HEK293 (cell line): ENCODE results near the gene ARHGAP21.

Experiments used
- CTCF ChIA-PET: fragments of 350-600 bp; formaldehyde crosslinking; extraction: SDS; loops from one replicate; lab custom pipeline; 2021; ENCODE audit warnings: antibody characterized with exemption; lab: Yijun Ruan, JAX
- POLR2A ChIA-PET: fragments of 300-600 bp; formaldehyde crosslinking; extraction: SDS; loops from one replicate; lab custom pipeline; 2020; ENCODE audit warnings: antibody characterized with exemption, inconsistent platforms; lab: Yijun Ruan, JAX
- H3K27ac ChIP-seq: fragments of 200-500 bp; sonication (Bioruptor generic); 2 replicates; pipeline ENCODE4 v1.5.1; 2014; ENCODE audit warnings: low read depth, low read length, control low read depth, inconsistent platforms; ENCODE audit errors: extremely low read depth
- H3K36me3 ChIP-seq, 2 experiments: fragments of 200-500 bp in 1 of 2; sonication (Bioruptor generic) in 1 of 2; 1 replicate in 1 of 2; 2 replicates in 1 of 2; pipeline ENCODE4 v1.5.1; 2014 to 2017; ENCODE audit warnings: inconsistent platforms in 2 of 2, low read length in 2 of 2; ENCODE audit not compliant: control insufficient read depth in 2 of 2, insufficient read depth in 1 of 2
- H3K4me1 ChIP-seq: fragments of 200-500 bp; sonication (Bioruptor generic); 2 replicates; pipeline ENCODE4 v1.5.1; 2014; ENCODE audit warnings: mild to moderate bottlenecking, low read length, inconsistent platforms; ENCODE audit not compliant: control insufficient read depth, insufficient read depth
- H3K4me3 ChIP-seq: 2 replicates; pipeline ENCODE4 v1.5.1; 2011; ENCODE audit warnings: low read depth, mild to moderate bottlenecking, control low read depth, low read length, moderate library complexity
- H3K9me3 ChIP-seq: fragments of 200-500 bp; sonication (Bioruptor generic); 2 replicates; pipeline ENCODE4 v1.5.1; 2014; ENCODE audit warnings: low read depth, low read length, inconsistent platforms; ENCODE audit not compliant: control insufficient read depth, insufficient read depth
- HOXA7 ChIP-seq: sonication (generic); formaldehyde crosslinking; IDR thresholded peaks from 2 replicates; pipeline ENCODE4 v1.8.1; 2022; ENCODE audit warnings: missing genetic modification reagents, borderline replicate concordance
- HOXD13 ChIP-seq: sonication (generic); formaldehyde crosslinking; IDR thresholded peaks from 2 replicates; pipeline ENCODE4 v1.8.0; 2022; ENCODE audit warnings: missing genetic modification reagents, borderline replicate concordance
- KLF16 ChIP-seq: fragments of 450-650 bp; formaldehyde crosslinking; IDR thresholded peaks from 2 replicates; pipeline ENCODE4 v1.5.1; 2017; ENCODE audit warnings: missing biosample characterization, missing genetic modification characterization
- MYNN ChIP-seq: fragments of 450-650 bp; formaldehyde crosslinking; IDR thresholded peaks from 2 replicates; pipeline ENCODE4 v1.5.1; 2016; ENCODE audit warnings: missing biosample characterization, missing genetic modification characterization, borderline replicate concordance
- PRDM10 ChIP-seq: fragments of 450-650 bp; formaldehyde crosslinking; IDR thresholded peaks from 2 replicates; pipeline ENCODE4 v1.5.1; 2016; ENCODE audit warnings: missing biosample characterization, missing genetic modification characterization
- PRDM6 ChIP-seq: fragments of 450-650 bp; formaldehyde crosslinking; IDR thresholded peaks from 2 replicates; pipeline ENCODE4 v1.5.1; 2017; ENCODE audit warnings: missing biosample characterization, missing genetic modification characterization
- ZBTB17 ChIP-seq: fragments of 450-650 bp; formaldehyde crosslinking; IDR thresholded peaks from 2 replicates; pipeline ENCODE4 v1.5.1; 2016; ENCODE audit warnings: missing biosample characterization, missing genetic modification characterization
- ZBTB21 ChIP-seq: fragments of 450-650 bp; formaldehyde crosslinking; IDR thresholded peaks from 2 replicates; pipeline ENCODE4 v1.5.1; 2017; ENCODE audit warnings: missing biosample characterization, missing genetic modification characterization
- ZEB2 ChIP-seq: fragments of 450-650 bp; formaldehyde crosslinking; IDR thresholded peaks from 2 replicates; pipeline ENCODE4 v1.5.1; 2016; ENCODE audit warnings: missing biosample characterization, missing genetic modification characterization
- ZFHX2 ChIP-seq: fragments of 450-650 bp; formaldehyde crosslinking; conservative IDR thresholded peaks from 2 replicates; pipeline ENCODE4 v1.5.1; 2016; ENCODE audit warnings: missing biosample characterization, missing genetic modification characterization
- ZNF248 ChIP-seq: fragments of 450-650 bp; formaldehyde crosslinking; IDR thresholded peaks from 2 replicates; pipeline ENCODE4 v1.5.1; 2017; ENCODE audit warnings: missing biosample characterization, missing genetic modification characterization
- ZNF266 ChIP-seq: fragments of 450-650 bp; formaldehyde crosslinking; IDR thresholded peaks from 2 replicates; pipeline ENCODE4 v1.5.1; 2016; ENCODE audit warnings: missing biosample characterization, missing genetic modification characterization, low read depth
- ZNF341 ChIP-seq: fragments of 450-650 bp; formaldehyde crosslinking; IDR thresholded peaks from 2 replicates; pipeline ENCODE4; 2016; ENCODE audit warnings: low read depth, missing biosample characterization, missing genetic modification characterization
- ZNF37A ChIP-seq: fragments of 450-650 bp; IDR thresholded peaks from 2 replicates; pipeline ENCODE4 v1.5.1; 2018; ENCODE audit warnings: missing biosample characterization, missing genetic modification characterization
- ZNF521 ChIP-seq: fragments of 450-650 bp; formaldehyde crosslinking; IDR thresholded peaks from 2 replicates; pipeline ENCODE4 v1.5.1; 2017; ENCODE audit warnings: missing biosample characterization, mild to moderate bottlenecking, missing genetic modification characterization
- ZNF548 ChIP-seq: fragments of 450-650 bp; formaldehyde crosslinking; IDR thresholded peaks from 2 replicates; pipeline ENCODE4 v1.5.1; 2016; ENCODE audit warnings: missing biosample characterization, missing genetic modification characterization
- ZNF571 ChIP-seq: fragments of 450-650 bp; formaldehyde crosslinking; IDR thresholded peaks from 2 replicates; pipeline ENCODE4 v1.5.0; 2017; ENCODE audit warnings: missing biosample characterization, missing genetic modification characterization
- ZNF580 ChIP-seq: fragments of 450-650 bp; formaldehyde crosslinking; IDR thresholded peaks from 2 replicates; pipeline ENCODE4 v1.5.1; 2016; ENCODE audit warnings: missing biosample characterization, missing genetic modification characterization
- ZNF658 ChIP-seq: fragments of 450-650 bp; formaldehyde crosslinking; IDR thresholded peaks from 2 replicates; pipeline ENCODE4; 2016; ENCODE audit warnings: missing biosample characterization, missing genetic modification characterization
- TF ChIP-seq, protein P1 (sequence below): fragments of 450-650 bp; formaldehyde crosslinking; IDR thresholded peaks from 2 replicates; pipeline ENCODE4 v1.5.1; 2016; ENCODE audit warnings: missing biosample characterization, missing genetic modification characterization, borderline replicate concordance
- TF ChIP-seq, protein P2 (sequence below): fragments of 450-650 bp; formaldehyde crosslinking; IDR thresholded peaks from 2 replicates; pipeline ENCODE4 v1.5.1; 2016; ENCODE audit warnings: missing biosample characterization, missing genetic modification characterization
- TF ChIP-seq, protein P3 (sequence below): fragments of 450-650 bp; formaldehyde crosslinking; IDR thresholded peaks from 2 replicates; pipeline ENCODE4 v1.5.1; 2016; ENCODE audit warnings: missing biosample characterization, missing genetic modification characterization

Gene ARHGAP21

DNA sequence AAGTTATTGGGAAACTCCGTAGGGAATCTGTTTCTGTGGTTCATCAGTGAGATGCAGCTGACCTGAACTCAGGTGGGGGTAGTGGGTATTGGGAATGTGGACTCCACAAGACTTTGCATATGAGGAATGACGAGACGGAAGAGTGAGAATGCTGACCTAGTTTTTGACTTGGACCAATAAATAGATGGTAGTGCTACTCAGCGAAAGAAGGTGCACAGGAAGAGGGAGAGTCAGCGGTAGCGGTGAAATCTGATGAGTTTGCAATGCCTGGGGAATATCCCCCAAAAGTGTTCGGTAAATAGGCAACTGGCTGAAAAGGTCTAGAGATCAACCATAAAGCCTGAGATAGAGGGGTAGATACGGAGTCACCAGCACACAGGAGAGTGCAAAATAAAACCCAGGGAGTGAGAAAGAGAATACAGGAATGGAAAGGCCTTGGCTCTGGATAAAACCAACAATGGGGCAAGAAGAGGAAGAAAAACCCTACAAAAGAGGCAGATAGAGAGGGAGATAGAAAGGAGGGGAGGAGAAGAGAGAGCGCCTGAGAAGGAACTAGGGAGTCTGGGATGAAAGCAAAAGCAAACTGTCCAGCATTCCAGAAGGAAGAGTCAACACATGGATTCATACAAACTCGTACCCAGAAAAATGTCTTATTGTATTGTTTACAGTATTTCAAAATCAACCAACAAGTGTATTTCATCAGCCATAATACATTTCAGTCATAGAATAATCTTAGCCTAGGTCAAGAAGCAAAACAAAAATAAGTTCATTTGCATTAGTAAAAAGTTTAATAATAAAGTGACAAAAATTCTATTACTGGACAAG is 5.4 kb downstream of the ARHGAP21 start (continued):
- TF ChIP-seq ZBTB17, result peak; percentile 76
- TF ChIP-seq, protein P1, sequence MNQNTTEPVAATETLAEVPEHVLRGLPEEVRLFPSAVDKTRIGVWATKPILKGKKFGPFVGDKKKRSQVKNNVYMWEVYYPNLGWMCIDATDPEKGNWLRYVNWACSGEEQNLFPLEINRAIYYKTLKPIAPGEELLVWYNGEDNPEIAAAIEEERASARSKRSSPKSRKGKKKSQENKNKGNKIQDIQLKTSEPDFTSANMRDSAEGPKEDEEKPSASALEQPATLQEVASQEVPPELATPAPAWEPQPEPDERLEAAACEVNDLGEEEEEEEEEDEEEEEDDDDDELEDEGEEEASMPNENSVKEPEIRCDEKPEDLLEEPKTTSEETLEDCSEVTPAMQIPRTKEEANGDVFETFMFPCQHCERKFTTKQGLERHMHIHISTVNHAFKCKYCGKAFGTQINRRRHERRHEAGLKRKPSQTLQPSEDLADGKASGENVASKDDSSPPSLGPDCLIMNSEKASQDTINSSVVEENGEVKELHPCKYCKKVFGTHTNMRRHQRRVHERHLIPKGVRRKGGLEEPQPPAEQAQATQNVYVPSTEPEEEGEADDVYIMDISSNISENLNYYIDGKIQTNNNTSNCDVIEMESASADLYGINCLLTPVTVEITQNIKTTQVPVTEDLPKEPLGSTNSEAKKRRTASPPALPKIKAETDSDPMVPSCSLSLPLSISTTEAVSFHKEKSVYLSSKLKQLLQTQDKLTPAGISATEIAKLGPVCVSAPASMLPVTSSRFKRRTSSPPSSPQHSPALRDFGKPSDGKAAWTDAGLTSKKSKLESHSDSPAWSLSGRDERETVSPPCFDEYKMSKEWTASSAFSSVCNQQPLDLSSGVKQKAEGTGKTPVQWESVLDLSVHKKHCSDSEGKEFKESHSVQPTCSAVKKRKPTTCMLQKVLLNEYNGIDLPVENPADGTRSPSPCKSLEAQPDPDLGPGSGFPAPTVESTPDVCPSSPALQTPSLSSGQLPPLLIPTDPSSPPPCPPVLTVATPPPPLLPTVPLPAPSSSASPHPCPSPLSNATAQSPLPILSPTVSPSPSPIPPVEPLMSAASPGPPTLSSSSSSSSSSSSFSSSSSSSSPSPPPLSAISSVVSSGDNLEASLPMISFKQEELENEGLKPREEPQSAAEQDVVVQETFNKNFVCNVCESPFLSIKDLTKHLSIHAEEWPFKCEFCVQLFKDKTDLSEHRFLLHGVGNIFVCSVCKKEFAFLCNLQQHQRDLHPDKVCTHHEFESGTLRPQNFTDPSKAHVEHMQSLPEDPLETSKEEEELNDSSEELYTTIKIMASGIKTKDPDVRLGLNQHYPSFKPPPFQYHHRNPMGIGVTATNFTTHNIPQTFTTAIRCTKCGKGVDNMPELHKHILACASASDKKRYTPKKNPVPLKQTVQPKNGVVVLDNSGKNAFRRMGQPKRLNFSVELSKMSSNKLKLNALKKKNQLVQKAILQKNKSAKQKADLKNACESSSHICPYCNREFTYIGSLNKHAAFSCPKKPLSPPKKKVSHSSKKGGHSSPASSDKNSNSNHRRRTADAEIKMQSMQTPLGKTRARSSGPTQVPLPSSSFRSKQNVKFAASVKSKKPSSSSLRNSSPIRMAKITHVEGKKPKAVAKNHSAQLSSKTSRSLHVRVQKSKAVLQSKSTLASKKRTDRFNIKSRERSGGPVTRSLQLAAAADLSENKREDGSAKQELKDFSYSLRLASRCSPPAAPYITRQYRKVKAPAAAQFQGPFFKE (tag by site-specific recombination), result no peak
- TF ChIP-seq HOXD13 (CRISPR knock-in tag), result no peak
- TF ChIP-seq MYNN (tag by site-specific recombination), result no peak
- no peak for TF ChIP-seq ZNF658 (tag by site-specific recombination)
- TF ChIP-seq ZNF37A (tag by site-specific recombination), result no peak
- TF ChIP-seq, protein P2, sequence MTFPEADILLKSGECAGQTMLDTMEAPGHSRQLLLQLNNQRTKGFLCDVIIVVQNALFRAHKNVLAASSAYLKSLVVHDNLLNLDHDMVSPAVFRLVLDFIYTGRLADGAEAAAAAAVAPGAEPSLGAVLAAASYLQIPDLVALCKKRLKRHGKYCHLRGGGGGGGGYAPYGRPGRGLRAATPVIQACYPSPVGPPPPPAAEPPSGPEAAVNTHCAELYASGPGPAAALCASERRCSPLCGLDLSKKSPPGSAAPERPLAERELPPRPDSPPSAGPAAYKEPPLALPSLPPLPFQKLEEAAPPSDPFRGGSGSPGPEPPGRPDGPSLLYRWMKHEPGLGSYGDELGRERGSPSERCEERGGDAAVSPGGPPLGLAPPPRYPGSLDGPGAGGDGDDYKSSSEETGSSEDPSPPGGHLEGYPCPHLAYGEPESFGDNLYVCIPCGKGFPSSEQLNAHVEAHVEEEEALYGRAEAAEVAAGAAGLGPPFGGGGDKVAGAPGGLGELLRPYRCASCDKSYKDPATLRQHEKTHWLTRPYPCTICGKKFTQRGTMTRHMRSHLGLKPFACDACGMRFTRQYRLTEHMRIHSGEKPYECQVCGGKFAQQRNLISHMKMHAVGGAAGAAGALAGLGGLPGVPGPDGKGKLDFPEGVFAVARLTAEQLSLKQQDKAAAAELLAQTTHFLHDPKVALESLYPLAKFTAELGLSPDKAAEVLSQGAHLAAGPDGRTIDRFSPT (tag by site-specific recombination), result no peak
- no peak for TF ChIP-seq ZNF571 (tag by site-specific recombination)
- TF ChIP-seq KLF16 (tag by site-specific recombination), result no peak
- TF ChIP-seq ZEB2, result no peak
- TF ChIP-seq PRDM10 (tag by site-specific recombination), result peak; percentile 44; the same call in 1 of the 2 replicates
- no peak for TF ChIP-seq ZBTB21 (tag by site-specific recombination)

DNA sequence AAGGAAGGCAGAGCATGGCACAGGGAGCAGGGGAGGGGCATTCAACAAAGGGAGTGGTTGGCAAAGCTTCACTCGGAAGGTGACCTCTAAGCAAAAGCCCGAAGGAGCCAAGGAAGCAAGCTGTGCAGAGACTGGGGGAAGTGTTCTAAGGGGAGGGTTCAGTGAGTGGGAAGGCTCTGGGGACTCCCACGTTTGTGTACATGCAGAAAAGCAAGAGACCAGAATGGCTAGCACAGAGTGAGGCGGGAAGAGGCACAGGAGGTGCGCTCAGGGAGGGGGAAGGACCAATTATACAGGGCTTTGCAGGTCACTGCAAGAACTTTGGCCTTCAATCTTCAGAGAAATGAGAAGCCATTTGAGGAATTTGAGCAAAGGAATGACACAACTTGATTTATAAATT is 7.4 kb downstream of the ARHGAP21 start:
- Histone ChIP-seq H3K9me3 (no peaks in the 10 kb centered on the region), H3K4me1 (peaks cover 15% of the 10 kb centered on the region), H3K36me3 (peaks cover 0 to 6% of the 10 kb centered on the region in 2 experiments; a peak in 1 of 3 replicates), H3K4me3 (no peak overlapping the region), H3K27ac (no peak overlapping the region)
- ChIA-PET CTCF (no interaction called here), POLR2A (interaction anchor here (1.0 kb wide), 1 partner anchor 8 kb away, joined by 3 read pairs; no protein-coding TSS in a partner anchor)
- TF ChIP-seq, protein P3, sequence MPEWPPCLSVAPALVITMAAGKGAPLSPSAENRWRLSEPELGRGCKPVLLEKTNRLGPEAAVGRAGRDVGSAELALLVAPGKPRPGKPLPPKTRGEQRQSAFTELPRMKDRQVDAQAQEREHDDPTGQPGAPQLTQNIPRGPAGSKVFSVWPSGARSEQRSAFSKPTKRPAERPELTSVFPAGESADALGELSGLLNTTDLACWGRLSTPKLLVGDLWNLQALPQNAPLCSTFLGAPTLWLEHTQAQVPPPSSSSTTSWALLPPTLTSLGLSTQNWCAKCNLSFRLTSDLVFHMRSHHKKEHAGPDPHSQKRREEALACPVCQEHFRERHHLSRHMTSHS (tag by site-specific recombination), result no peak
- no peak for TF ChIP-seq ZNF580 (tag by site-specific recombination)
- no peak for TF ChIP-seq ZNF266 (tag by site-specific recombination)
- no peak for TF ChIP-seq ZNF521 (tag by site-specific recombination)
- no peak for TF ChIP-seq ZNF548 (tag by site-specific recombination)
- TF ChIP-seq PRDM6, result no peak
- peak; percentile 84 for TF ChIP-seq ZFHX2 (tag by site-specific recombination)
- TF ChIP-seq ZNF248 (tag by site-specific recombination), result no peak
- no peak for TF ChIP-seq HOXA7 (CRISPR knock-in tag)
- peak; percentile 87 for TF ChIP-seq ZNF341 (tag by site-specific recombination)
